ENCODE measurements around the gene PYM1.
"Not testable (repeated sequence)": the region's sequence is repeated elsewhere in the genome, so short reads cannot be mapped to it uniquely, and the experiment has no call there.

PYM1 gene

DNA sequence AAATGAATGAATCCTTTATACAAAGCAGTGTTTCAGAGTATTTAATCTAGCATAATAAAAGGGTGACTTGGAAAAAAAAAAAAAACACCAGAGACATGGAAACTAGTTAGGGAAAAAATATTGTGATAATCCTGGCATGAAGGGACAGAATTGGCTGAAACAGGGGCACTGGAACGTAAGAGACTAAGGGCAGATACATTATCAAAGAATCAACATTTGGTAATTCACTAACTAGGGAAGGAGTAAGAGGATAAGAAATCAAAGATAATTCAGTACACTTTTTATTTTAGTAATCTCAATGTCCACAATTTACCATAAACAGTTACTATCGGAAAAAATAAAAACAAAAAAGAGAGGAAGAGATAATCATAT is 18.2 kb downstream of the PYM1 start:
- DNase-seq (ENCODE audit: low read depth), result no peak

DNA sequence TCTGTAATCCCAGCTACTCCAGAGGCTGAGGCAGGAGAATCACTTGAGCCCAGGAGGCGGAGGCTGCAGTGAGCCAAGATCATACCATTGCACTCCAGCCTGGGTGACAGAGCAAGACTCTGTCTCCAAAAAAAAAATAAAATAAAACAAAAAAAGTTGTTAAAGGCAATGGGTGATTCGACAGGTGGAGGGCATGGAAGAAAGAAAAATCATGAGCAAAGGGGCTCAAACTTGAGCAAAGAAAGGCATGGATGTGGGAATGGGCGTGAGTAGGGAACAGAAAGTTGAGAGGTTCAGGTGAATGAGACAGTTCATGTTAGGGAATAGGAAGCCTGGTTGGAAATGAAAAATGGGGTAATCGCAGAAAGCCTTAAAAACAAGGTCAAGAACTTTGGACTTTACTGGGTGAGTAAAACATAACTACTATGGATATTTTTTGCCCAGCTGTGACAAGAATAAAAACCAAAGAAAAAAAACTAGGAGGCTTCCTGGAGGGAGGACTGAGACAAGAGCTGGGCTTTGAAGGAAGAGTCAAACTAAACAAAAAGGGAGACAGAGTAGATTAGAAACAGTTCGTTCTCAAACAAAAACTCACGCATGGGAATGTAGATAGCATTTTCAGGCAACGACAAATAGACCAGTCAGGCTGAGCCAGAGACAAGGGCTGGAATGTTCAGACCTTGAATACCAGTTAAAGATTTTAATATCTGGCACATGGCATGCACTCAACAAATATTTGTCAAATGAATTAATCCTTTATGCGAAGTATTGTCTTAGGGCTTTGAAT is 18.8 kb downstream of the PYM1 start:
- no peak for DNase-seq (ENCODE audit: low read depth)

DNA sequence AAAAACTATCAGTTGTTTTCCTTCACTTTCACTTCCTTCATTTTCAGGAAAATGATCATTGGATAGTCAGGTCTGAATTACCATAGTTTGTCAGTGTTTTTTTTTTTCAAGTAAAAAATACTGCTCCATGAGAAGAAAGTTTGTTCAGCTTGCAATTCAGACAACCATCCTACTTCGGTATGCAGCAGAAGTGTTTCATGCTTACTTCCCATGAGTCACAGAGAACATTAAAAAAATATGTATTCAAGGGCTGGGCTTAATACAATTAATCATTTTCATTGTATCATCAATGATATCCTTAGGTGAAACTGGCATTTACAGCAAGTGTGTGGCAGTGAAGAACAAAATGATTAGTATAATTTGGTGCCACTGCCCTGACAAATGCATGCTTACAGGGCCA is 21.6 kb downstream of the PYM1 start:
- DNase-seq (ENCODE audit: low read depth), result no peak

DNA sequence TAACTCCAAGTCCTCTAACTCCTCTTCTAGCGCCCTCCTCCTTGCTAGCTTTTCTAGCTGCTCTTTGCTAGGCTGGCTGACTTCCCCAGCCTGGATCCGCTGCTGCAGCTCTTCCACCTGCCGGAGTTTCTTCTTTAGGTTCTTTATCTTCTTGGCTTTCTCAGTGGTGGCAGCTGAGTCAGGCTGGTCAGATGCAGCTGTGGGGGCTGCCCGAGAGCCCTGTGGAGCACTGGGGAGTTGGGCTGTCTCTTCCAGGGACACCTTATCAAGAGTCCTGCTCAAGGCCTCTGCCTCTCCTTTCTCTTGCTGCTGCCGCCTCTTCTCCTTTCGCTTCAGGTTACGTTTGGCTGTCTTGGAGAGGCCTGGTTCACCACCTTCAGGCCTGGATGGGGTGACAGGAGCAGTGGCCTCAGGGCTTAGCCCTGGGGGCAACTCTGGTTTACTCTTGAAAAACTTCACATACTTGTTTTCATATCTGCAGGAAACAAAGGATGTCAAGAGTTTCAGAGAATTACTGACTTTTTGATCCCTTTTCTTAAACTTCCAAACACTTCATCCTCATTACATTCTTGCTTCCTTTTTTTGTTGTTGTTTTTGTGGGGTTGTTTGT is 25.7 kb downstream of the PYM1 start:
- no peak for DNase-seq (ENCODE audit: low read depth)

DNA sequence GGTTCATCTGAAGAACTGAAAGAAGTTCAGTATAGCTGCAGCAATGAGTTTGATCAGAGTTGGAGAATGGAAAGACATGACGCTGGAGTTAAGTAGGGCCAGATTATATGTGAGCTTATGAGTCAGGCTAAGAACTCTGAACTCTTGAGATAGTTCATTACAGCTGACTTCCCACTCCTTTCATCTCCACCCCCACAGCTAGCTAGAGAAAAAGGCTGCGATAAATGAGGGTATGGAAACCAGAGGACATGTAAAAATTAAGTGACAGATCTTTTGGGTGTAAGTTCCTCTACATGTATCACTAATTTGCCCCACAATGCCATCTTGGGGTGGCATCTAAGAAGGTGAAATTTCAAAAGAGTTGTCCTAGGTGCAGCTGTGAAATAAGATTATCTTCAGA is 28.6 kb downstream of the PYM1 start:
- no peak for DNase-seq (ENCODE audit: low read depth)

DNA sequence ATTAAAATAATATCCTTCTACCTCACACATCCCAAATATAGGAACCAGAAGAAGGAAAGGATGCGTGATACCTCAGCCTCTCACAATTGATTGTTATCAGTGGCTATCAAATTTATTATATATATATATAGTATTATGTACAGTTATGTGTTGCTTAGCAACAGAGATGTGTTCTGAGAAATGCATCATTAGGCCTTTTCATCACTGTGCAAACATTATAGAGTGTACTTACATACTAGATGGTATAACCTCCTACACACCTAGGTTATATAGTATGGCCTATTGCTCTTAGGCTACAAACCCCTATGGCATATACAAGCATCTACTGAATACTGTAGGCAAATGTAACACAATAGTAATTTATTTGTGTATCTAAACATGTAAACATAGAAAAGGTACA is 34.0 kb downstream of the PYM1 start:
- DNase-seq (ENCODE audit: low read depth), result no peak

DNA sequence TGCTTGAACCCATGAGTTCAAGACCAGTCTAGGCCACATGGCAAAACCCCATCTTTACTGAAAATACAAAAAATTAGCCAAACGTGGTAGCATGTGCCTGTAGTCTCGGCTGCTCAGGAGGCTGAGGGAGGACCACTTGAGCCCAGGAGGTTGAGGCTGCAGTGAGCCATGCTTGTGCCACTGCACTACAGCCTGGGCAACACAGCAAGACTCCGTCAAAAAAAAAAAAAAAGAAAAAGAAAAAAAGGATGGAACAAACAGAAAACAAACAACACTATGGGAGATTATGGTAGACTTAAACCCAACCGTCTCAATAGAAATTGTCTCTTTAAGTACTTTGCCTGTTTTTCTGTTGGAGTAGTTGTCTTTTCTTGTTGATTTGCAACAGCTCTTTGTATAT is 36.4 kb downstream of the PYM1 start:
- DNase-seq (ENCODE audit: low read depth), result no peak

DNA sequence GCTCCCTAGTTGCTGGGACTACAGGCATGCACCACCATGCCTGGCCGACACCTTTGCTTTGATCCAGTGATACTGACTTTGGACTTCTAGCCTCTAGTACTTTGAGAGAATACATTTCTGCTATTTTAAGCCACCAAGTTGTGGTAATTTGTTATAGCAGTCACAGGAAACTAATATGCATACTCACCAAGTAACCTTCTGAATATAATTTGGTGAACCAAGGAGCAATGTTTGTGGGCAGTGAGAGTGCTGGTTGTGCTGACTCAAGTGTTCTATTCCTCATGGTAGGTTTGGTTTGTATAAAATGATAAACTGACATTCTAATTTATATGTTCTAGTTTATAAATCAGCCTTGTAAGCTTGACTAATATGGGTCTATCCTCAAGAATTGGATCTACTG is 42.6 kb downstream of the PYM1 start:
- no peak for DNase-seq (ENCODE audit: low read depth)

DNA sequence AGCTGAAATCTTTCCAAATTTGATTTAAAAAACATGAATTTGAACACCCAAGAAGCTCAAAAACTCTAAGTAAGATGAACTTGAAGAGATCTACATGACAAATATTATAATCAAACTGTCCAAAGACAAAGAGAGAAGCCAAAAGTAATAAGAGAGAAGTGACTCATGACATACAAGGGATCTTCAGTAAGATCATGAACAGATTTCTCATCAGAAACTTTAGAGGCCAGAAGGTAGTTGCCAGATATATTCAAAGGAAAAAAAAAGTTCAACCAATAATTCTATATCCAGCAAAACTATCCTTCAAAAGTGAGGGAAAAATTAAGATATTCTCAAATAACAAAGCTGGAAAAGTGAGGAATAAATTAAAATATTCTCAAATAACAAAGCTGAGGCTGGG is 49.9 kb downstream of the PYM1 start:
- no peak for DNase-seq (ENCODE audit: low read depth)

DNA sequence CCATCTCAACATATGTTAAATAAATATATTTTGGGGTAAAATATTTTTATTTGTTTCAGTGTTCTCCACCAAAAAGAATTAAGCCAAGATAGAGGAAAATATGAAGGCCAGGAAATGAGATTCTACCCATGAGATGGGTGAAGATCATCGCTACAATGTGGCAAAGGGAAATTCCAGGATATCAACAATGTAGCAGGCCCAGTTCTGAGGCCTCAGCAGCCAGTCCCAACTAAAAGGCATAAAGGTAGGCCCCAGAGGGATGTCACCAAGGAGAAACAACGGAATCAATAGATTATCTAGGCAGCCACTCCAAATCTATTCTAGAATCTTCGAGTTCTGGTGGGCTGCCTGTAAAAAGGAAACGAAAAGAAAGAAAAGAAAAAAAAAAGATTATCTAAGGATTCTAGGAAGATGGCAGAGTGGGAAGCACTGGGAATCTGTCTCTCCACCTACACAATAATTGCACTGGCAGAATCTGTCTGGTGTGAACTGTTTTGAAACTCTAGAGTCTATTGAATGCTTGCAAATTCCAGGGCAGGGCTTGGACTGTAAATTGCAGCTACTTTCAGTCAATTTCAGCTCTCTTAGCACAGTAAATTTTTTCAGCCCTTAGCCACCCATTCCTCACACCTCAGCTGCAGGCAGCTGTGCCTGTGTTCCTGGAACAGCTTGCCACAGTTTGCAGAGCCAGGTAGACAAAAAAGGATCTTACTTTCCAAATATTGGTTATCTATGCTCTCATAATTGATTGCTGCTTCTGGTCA is 51.8 kb downstream of the PYM1 start:
- DNase-seq (ENCODE audit: low read depth), result no peak

DNA sequence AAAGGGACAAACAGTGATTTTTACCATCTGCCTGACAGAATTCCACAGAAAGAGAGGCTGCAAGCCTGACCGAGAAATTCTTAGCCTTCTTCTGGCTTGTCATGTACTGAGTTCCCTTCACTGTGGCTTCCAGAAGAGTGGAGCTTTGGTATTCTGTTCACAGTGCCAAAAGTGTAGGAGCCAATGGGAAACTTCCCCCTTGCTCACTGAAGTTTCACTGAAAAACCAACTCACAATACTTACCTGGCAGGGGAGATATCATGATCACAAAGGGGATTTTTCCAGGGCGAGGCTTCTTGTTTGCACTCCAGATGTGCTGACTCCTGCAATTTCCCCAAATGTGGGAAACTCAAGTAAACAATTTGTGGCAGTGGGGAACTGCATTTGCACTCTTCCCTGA is 53.3 kb downstream of the PYM1 start:
- DNase-seq (ENCODE audit: low read depth), result no peak

DNA sequence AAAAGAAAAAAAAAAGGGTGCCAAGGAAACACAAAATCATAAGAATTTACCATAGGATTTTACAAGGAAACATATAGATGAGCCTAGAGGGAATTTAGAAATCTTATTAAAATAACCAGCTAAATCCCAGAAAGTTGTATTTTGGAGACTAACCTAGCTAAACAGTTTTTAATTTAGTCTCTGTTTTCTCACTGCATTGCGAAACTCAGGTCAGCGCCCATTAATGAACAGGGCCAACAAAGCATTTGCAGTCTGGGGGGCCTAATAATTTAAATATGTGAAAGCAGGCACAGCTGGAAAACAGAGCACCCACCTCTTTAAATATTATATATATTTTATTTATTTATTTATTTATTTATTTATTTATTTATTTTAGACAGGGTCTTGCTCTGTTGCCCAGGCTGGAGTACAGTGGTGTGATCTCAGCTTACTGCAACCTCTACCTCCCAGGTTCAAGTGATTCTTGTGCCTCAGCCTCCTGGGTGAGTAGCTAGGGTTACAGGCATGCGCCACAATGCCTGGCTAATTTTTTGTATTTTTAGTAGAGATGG is 61.2 kb downstream of the PYM1 start:
- DNase-seq (ENCODE audit: low read depth), result not testable (repeated sequence)

DNA sequence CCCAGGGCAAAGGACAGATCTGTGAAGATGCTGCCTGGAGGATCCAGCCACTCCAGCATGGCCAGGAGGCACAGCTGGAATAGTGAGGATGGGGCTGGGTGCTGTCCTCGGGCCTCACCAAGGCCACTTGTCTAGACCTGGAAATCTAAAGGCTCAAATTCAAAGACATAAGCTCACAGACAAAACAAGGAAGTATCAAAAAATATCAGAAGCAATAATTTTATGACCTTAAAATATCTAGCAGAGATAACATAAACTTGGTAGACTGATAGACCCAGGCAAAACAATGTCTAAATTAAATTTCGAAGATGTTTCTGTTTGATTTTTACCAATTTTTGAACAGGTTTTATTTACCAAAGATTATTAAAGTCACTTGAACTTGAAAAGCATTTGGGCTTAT is 62.4 kb downstream of the PYM1 start:
- DNase-seq (ENCODE audit: low read depth), result no peak

DNA sequence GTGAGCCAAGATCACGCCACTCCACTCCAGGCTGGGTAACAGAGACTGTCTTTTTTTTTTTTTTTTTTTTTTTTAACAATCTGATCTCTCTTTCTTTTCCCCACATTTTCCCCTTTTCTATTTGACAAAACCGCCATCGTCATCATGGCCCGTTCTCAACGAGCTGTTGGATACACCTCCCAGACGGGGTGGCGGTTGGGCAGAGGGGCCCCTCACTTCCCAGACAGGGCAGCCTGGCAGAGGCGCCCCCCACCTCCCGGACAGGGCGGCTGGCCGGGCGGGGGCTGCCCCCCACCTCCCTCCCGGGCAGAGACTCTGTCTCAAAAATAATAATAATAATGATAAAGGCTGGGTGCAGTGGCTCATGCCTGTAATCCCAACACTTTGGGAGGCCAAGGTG is 64.8 kb downstream of the PYM1 start:
- not testable (repeated sequence) for DNase-seq (ENCODE audit: low read depth)

DNA sequence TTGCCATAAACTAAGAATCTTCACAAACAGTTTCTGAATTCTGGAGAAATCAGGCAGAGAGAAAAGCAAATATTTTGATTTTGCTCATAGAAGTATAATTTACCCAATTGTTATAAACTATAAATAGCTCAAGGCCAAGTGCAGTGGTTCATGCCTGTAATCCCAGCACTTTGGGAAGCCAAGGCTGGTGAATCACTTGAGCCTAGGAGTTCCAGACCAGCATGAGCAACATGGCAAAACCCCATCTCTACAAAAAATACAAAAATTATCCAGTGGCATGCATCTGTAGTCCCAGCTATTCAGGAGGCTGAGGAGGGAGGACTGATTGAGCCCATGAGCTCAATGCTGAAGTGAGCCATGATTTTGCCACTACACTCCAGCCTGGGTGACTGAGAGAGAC is 65.4 kb downstream of the PYM1 start:
- DNase-seq (ENCODE audit: low read depth), result no peak

DNA sequence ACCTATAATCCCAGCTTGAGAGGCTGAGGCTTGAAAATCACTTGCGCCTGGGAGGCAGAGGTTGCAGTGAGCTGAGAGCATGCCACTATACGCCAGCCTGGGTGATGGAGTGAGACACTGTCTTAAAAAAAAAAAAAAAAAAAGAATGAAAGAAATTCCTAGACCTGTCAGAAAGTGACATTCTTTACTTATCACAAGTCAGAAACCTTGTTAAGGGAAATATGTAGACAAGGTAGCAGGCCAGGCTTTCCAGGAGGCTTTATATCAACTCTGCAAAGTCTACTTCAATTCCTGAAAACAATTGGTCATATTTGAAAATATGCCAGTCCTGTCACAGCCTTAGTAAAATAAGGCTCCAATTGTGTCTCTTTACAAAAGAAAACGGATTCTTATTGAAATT is 65.8 kb downstream of the PYM1 start:
- DNase-seq (ENCODE audit: low read depth), result no peak

DNA sequence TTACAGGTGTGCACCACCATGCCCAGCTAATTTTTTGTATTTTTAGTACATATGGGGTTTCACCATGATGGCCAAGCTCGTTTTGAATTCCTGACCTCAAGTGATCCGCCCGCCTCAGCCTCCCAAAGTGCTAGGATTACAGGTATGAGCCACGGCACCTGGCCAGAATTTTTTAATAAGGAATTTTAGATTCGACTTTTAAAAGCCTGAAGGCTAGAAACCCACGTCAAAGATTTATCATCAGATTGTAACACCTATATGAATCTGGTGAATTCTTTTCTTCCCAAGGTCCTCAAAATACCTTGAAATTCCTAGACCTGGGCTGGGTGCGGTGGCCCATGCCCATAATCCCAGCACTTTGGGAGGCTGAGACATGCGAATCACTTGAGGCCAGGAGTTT is 66.3 kb downstream of the PYM1 start:
- DNase-seq (ENCODE audit: low read depth), result no peak

DNA sequence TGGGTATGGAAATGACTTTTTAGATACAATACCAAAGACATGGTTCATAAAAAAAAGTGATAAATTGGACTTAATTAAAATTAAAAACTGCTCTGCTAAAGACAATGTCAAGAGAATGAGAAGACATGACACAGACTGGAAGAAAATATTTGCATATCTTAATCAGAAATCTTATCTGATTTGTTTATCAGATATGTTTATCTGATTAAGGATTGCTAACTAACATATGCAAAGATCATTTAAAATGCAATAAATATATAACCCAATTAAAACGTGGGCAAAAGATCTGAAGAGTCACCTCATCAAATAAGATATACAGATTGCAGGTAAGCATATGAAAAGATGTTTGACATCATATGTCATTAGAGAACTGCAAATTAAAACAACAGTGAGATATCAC is 75.0 kb downstream of the PYM1 start:
- DNase-seq (ENCODE audit: low read depth), result no peak
